Progenitor cell of endocrine pancreas (in vitro differentiated cells): ENCODE data around the gene ENTPD8. TPM values are rescaled to one million over a fixed set of nuclear protein-coding genes. Genes with fewer than 3 reads are reported as not detected.

Experiments used
- DNase-seq: peaks from one replicate; pipeline ENCODE4 v3.0.0; 2021; ENCODE audit warnings: low spot score; ENCODE audit not compliant: unreplicated experiment
- H3K27ac Mint-ChIP-seq: 2 replicates; pipeline ENCODE4 v1.8.0; 2021; ENCODE audit warnings: mild to moderate bottlenecking, moderate library complexity, mixed read lengths
- H3K27me3 Mint-ChIP-seq: 2 replicates; pipeline ENCODE4 v1.8.0; 2021; ENCODE audit warnings: mixed read lengths
- H3K36me3 Mint-ChIP-seq: 2 replicates; pipeline ENCODE4 v1.8.0; 2022; ENCODE audit warnings: mixed read lengths; ENCODE audit not compliant: insufficient read depth
- H3K4me1 Mint-ChIP-seq: 2 replicates; pipeline ENCODE4 v1.8.0; 2021; ENCODE audit warnings: low read depth, mixed read lengths
- H3K4me3 Mint-ChIP-seq: 2 replicates; pipeline ENCODE4 v1.8.0; 2021; ENCODE audit warnings: low read depth, mild to moderate bottlenecking, moderate library complexity, mixed read lengths
- H3K9me3 Mint-ChIP-seq: 2 replicates; pipeline ENCODE4 v1.8.0; 2021; ENCODE audit warnings: low read depth, mixed read lengths
- CTCF ChIP-seq: fragments of 200-600 bp; sonication (generic); IDR thresholded peaks from one replicate; pipeline ENCODE4 v1.5.0; 2021; ENCODE audit warnings: antibody characterized with exemption, mild to moderate bottlenecking; ENCODE audit not compliant: unreplicated experiment
- total RNA-seq: library from RNA; stranded (reverse); gene quantifications from 2 replicates; pipeline ENCODE4 v1.2.1, GENCODE V29; 2021

Gene ENTPD8
- total RNA-seq, 1 donor from 2014 or later, result 2.7 TPM

GRCh38 chr9:137396634-137397367 is 44.4 kb downstream of the ENTPD8 start:
- Mint-ChIP-seq H3K4me1 (no peaks in the 10 kb centered on the region), H3K4me3 (no peak overlapping the region), H3K27me3 (no peaks in the 10 kb centered on the region), H3K36me3 (peaks cover 12% of the 10 kb centered on the region), H3K27ac (no peak overlapping the region), H3K9me3 (no peaks in the 10 kb centered on the region)
- no peak for TF ChIP-seq CTCF
- DNase-seq, result no peak

- H3K36me3 Mint-ChIP-seq, result peaks cover 11% of the 10 kb centered on the region
- no peaks in the 10 kb centered on the region for H3K4me1 Mint-ChIP-seq
- H3K9me3 Mint-ChIP-seq, result no peaks in the 10 kb centered on the region
- H3K27me3 Mint-ChIP-seq, result no peaks in the 10 kb centered on the region
- no peak for TF ChIP-seq CTCF
- H3K4me3 Mint-ChIP-seq, result no peak overlapping the region
- H3K27ac Mint-ChIP-seq, result no peak overlapping the region
- no peak for DNase-seq
Observed at GRCh38 chr9:137396227-137396626, 44.9 kb downstream of the ENTPD8 start.

- Mint-ChIP-seq H3K4me1 (no peaks in the 10 kb centered on the region), H3K4me3 (no peak overlapping the region), H3K27me3 (no peaks in the 10 kb centered on the region), H3K27ac (no peak overlapping the region), H3K36me3 (peaks cover 11% of the 10 kb centered on the region), H3K9me3 (no peaks in the 10 kb centered on the region)
- no peak for DNase-seq
- no peak for TF ChIP-seq CTCF
Observed at GRCh38 chr9:137395666-137396010, 45.5 kb downstream of the ENTPD8 start.

DNA sequence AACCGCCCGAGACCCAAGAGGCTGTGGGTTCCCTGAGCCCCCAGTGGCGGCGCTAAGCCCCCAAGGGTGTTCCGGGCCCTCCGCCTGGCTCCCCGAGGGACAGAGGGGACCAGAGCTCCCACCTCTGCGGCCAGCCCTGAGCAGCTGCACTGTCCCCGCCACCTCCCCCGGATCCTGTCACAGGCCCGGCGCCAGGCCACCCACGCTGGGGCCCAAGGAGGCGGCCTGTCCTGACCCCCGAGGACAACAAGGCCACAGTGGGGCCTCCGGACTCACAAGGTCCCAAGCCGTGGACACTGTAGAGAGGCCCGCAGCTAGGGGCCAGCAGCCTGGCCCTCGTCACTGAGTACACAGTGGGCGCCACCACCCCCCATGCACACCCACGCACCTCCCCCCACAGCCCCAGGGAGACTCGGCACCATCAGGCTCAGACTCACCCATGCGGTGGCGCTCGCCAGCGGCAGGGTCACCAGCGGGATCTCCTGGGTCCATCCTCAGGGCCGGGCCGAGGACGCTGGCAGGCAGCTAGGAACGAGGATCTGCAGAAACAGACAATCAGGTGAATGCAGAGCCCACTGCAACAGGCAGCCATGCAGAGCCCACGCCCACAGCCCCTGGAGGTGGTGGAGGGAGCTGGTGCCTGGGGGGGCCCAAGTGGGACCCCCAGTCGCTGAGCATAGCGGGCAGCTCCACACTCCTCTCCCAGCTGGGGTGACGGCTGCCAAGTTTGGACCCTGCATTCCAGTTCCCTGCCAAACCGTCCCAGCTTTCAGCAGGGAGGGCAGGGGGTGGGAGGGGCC is 46.1 kb downstream of the ENTPD8 start:
- H3K36me3 Mint-ChIP-seq, result peaks cover 8% of the 10 kb centered on the region
- no peak for DNase-seq
- no peaks in the 10 kb centered on the region for H3K4me1 Mint-ChIP-seq
- TF ChIP-seq CTCF, result no peak
- H3K9me3 Mint-ChIP-seq, result no peaks in the 10 kb centered on the region
- H3K27ac Mint-ChIP-seq, result no peak overlapping the region
- no peak overlapping the region for H3K4me3 Mint-ChIP-seq
- no peaks in the 10 kb centered on the region for H3K27me3 Mint-ChIP-seq

DNA sequence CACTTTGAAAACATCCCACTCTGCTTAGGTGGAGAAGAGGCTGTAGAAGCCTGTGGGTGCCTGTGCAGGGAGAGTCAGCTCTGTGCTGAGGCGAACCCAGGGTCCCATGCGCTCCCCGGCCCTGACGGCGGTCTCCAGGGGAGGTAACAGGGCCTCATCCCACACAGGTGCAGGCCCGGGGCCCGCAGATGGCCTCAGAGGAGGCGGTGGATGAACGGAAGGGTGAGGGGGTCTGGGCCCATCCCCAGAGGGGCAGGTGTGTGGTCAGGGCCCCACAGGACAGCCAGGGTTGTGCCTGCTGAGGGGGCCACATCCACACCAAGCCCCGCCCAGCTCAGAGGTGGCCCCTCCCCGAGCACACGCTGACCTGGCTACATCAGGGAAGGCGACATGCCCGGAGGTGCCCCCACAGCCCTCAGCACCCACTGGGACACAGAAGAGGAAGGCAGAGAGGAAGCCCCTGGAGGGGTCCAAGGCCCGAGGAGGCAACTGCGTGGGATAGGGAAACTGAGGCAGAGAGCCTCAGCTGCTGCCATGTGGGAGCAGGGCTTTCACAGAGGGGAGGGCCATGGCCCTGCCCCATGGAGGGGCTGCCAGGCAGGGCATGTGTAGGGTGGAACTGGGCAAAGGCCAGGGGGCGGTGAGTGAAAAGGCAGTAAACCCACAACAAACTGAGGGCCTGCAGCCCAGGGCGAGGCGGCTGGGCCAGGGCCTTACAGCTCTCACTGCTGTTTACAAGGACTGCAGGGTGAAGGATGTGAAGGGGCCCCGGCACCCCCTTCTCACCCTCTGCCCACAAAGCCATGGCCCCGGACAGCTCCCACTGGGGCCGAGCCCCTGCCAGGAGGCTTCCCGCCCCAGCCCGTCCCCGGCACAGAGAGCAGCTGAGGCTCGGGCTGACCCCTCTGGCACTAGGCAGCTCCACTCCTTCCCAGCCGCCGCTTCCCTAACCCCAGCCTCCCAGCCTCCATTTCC is 47.7 kb downstream of the ENTPD8 start:
- peaks cover 8% of the 10 kb centered on the region for H3K36me3 Mint-ChIP-seq
- H3K9me3 Mint-ChIP-seq, result no peaks in the 10 kb centered on the region
- no peak overlapping the region for H3K4me3 Mint-ChIP-seq
- H3K27ac Mint-ChIP-seq, result no peak overlapping the region
- no peak for TF ChIP-seq CTCF
- DNase-seq, result no peak
- no peaks in the 10 kb centered on the region for H3K4me1 Mint-ChIP-seq
- H3K27me3 Mint-ChIP-seq, result no peaks in the 10 kb centered on the region
